Measurements from ENCODE around the gene DUSP22. TPM values are rescaled to one million over a fixed set of nuclear protein-coding genes. Genes with fewer than 3 reads are reported as not detected.

Gene DUSP22
- total RNA-seq, 1 donor from 2014 or later = 19.7 TPM

DNA sequence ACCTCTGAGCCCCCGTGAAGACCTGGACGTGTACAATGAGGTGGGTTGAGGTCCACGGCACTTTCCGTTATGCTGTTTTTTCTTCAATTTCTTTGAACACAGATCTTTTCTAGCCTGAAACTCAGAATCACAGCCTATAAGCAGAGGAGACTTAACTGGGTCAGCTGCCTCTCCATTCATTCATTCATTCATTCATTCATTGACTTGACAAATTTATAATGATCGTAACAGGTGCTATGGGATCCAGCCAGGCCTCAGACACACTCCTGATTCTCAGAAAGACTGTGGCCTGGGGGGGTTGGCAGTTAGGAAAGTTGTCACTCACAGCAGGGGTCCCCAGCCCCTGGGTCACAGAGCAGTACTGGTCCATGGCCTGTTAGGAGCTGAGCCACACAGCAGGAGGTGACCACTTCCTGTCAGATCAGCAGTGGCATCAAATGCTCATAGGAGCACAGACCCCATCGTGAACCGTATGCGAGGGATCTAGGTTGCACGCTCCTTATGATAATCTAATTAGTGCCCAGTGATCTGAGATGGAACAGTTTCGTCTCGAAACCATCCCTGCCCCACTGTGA, 60.7 kb downstream of the DUSP22 start:
- DNase-seq = no peak

DNA sequence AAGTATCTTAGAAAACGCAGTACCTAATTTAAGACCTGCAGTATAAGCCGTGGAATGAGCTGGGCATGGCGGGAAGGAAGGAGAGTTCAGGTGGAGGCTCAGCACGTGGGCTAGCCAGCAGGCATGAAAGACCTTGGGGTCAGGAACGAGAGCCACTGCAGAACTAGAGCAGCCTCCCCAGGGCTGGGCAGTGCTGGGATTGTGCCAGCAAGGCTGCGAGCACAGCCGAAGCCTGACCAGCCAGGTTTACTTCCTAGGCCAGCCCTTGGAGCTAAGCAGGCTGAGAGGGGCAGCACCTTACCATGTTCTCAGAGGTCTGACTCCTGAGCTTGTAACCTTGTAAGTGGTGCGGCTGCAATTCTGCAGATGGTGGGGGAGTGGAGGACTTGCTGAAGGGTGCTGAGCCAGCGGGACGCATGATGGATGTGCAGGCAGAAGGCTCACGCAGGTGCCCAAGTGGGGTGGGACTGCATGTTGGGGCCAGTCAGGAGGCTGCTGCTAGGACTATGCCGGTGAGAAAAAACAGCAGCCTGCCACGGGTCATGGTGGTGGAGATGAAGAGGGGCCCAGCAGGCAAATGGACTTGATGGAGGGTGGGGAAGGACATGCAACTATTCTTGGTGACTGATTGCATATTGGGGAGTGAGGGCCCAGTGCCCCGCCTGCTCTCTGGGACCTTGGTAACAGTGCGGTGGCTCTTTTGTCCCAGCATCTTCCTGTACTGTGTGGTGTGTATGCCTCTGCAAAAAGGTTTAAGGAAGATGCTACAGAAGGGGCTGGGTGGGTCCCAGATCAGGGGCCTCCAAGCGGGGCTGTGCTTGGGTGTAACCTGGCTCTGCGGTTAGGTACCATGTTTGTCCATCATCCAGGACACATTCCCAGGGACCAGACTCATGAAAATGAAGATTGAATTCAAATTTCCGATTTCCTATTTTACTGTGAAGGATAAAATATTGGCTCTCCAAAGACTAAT, 61.6 kb downstream of the DUSP22 start:
- DNase-seq = no peak

- no peak for DNase-seq
Observed at GRCh38 chr6:354631-355280, 62.5 kb downstream of the DUSP22 start.

- no peak for DNase-seq
Observed at GRCh38 chr6:355373-356208, 63.3 kb downstream of the DUSP22 start.

DNA sequence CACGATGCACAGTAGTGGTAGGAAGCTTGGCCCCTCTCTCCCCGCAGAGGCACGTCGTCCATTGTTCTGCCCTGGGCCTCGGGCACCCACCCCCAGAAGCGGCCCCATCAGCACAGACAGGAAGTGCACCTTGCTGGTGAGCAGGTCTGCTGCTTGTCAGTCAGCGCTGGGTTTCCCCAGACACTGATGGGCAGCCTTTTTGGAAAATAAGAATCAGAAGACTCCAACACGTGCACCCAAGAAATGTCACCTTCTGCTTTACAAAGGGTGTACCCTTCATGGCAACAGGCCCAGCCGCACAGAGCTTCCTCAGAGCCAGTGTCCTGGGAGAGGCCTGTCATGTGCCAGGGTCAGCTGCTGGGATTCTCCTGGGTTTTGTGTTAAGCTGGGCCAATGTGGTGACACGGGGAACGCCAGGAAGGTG, 64.6 kb downstream of the DUSP22 start:
- DNase-seq = no peak

- no peak for DNase-seq
Observed at GRCh38 chr6:357261-357790, 65.0 kb downstream of the DUSP22 start.

DNA sequence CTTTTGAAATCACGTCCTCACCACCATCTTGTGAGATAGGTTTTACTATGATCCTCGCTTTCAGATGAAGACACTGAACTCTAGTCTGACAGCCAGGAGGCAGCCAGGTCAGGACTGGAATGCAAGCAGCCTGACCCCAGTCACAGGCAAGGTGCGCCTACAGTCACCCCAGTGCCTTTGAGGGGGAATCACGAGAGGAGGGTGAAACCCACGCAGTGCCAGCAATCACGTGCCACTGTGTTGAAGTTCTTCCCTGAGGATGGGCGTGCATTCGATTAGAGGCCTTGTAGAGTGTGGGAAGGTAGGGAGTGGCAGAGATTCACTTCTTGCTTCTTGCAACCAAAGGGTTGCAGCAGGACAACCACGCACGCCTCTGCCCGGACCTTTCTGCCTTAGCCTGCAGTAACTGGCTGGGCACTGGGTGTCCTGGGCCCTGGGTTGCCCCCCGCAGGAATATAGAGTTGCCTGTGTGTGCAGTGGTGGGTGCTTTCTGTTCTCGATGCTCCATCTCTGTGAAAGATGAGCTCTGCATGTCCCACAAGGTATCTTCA, 65.6 kb downstream of the DUSP22 start:
- DNase-seq = no peak

DNA sequence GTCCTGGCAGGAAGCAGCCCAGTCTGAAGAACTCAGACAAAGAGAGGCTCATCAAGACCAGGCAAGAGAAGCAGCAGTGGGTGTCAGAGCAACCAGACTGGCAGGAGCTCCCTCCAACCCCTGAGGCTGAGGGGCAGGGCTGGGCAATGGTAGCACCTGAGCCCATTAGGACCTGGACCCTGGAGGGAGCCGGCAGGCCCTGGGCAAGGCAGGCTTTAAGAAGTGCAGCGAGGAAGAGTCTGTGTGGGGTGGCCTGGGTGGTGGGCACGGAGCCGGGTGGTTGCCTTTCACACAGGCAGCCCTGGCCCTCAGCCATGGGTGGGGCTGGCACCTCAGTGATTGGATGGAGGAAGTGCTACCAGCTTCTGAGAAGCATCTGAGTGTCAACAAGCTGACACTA, 66.1 kb downstream of the DUSP22 start:
- DNase-seq = no peak

GRCh38 chr6:358847-359246, 66.6 kb downstream of the DUSP22 start:
- DNase-seq = no peak

DNA sequence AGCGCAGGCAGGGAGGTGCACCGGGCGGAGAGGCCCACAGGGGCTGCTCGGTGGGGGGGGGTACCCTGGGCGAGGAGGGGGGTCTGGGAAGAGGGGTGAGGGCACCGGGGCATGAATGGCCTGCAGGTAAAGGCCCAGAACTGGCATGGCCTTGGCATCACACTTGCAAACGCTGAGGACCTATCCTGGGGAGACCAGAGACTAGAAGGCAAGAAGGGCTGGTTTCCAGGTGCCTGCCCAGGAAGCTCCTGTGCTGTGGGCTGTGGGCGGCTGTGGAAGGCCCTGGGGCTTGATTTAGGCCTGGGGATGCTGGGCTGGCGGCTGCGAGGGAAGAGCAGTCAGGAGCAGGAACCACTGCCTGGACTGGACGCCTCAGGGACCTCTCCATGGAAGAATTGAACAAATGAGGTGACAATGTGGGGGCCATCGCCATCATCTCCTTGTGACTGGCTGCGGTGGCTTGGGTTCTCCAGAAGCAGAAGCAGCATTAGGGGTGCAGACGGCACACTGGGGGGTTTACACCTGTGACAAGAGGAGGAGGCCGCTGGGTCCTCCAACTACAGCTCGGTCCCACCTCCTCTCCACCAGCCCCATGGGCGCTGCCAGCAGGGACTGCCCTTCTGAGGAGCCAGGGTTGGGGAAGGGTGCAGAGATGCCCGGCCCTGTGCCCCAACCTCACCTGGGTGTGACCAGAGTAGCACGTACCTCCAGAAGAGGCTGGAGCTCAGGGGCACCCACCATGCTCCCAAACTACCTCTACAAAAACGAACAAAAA, 67.2 kb downstream of the DUSP22 start:
- DNase-seq = no peak

DNA sequence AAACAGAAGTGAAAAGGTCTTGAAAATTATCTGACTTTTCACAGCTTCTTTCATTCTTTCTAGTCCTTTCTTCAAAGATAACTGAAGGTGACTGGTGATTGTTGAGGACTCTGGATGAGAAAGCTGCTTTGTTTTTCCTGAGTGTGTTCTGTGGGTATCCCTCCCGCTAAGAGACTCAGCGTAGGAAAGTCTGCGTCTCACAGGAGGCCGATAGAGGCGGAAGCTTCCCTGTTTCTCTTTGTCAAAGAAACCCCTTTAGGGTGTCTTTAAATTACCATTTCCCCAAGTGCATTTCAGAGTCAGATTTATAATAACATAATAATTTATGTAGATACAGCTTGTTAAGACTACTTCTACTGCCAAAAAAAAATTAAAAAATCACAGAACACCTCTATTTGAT, 68.1 kb downstream of the DUSP22 start:
- DNase-seq = no peak

GRCh38 chr6:360764-361373, 68.6 kb downstream of the DUSP22 start:
- DNase-seq = no peak

GRCh38 chr6:361411-362132, 69.3 kb downstream of the DUSP22 start:
- DNase-seq = no peak

GRCh38 chr6:362231-362923, 70.1 kb downstream of the DUSP22 start:
- no peak for DNase-seq

DNA sequence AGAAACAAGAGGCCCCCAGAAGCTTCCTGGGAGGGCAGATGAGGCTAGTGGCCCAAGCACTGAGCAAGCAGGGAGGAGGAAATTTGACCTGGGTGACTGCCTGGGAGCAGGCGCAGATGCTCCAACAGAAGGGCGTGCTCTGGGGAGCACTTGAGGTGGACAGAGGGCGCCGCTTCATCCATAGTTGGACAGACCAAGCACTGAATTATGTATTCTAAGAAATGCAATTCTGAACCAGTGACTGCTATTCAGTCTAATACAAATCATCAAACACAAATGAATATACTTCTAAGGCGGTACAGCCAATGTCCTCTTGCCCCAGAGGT, 70.6 kb downstream of the DUSP22 start:
- DNase-seq = no peak

DNA sequence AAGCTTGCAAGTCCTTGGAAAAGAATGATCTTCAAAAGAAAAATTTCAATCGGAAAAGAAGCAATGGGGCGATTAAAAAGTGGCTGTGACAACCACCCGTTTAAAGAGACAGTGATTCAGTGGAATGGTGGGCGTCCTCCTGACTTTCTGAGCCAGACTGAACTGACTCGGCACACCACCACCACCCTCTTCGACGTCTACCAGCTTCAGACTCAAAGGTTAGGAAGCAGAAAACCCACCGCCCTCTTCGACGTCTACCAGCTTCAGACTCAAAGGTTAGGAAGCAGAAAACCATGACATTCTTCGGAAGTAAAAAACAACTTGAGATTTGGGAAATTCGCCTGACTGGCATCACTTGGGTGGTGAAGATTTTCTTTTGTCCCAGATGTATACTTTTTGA, 71.0 kb downstream of the DUSP22 start:
- no peak for DNase-seq

GRCh38 chr6:363909-364308, 71.6 kb downstream of the DUSP22 start:
- no peak for DNase-seq

DNA sequence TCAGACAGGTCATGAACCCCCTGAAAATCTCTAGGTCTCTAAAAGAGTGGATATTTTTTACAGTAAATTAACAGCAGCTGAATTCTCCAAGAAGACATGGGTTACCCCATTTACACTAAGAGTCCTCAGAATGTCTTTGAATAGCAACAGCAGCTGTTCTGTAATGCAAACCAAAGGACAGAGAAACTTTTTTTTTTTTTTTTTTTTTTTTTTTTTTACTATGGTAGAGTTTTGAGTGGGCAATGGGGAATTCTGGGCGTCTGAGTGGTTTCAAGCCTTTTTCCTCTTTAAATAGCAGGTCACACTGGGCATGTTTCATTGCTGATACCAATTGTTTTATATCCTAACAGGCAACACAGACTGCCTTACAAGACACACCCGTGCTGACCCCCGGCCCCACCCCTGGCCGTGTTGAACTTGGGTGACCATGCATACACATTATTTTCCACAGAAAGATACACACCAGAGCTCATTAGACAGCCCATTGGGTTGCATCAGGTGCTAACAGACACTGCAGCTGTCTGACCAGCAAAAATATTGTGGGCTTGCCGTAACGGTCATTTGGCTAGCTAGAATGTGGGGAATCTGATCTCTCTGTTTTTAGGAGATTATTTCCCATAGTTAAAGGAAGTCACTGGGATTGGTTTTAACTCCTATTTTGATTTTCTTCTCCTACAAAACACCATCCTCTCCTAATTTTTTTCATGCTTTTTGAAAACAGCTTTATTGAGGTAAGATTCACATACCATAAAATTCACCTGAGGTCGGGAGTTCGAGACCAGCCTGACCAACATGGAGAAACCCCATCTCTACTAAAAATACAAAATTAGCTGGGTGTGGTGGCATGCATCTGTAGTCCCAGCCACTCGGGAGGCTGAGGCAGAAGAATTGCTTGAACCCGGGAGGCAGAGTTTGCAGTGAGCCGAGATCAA, 72.6 kb downstream of the DUSP22 start:
- no peak for DNase-seq

Data from skin of body (tissue), 2 donors.